ENCODE measurements around the gene ERP27.

DNA sequence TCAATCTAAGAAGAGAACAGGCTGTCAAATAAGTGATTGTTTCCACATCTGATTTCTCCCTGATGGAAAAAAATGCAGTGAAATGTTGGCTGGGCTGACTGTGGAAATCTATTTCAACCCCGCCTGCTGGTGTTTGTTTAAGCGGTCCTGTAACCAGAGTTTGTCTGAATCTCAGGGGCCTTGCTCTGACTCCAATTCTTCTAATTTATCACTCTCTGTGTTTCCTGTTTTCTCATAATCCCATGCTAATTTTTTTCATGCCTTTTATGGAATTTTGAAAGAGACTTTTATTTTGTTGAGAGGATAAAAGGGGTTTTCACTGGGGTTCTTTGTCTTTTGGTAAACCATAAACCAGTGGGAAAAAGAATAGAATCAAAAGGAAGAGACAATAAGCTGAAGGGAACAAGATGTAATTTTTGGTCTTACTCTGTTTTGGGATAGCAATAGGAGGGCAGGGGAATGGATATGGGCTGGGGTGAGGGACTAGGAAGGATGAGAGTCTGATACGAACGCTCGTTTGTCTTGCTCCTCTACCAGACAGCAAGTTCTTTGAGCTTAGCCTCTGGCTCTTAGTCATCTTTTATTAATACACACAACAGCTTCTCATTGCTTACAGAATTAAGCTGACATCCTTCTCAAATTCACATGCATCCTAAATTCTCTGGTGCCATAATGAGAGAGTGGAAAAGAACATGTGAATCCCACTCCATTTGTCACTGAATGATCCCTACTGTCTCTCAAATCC is 44.7 kb downstream of the ERP27 start:
- no peak for TF ChIP-seq POLR2A (IDR thresholded peaks at IDR 0.05; ENCODE audit: low read depth, low read length)
- TF ChIP-seq, protein P1, sequence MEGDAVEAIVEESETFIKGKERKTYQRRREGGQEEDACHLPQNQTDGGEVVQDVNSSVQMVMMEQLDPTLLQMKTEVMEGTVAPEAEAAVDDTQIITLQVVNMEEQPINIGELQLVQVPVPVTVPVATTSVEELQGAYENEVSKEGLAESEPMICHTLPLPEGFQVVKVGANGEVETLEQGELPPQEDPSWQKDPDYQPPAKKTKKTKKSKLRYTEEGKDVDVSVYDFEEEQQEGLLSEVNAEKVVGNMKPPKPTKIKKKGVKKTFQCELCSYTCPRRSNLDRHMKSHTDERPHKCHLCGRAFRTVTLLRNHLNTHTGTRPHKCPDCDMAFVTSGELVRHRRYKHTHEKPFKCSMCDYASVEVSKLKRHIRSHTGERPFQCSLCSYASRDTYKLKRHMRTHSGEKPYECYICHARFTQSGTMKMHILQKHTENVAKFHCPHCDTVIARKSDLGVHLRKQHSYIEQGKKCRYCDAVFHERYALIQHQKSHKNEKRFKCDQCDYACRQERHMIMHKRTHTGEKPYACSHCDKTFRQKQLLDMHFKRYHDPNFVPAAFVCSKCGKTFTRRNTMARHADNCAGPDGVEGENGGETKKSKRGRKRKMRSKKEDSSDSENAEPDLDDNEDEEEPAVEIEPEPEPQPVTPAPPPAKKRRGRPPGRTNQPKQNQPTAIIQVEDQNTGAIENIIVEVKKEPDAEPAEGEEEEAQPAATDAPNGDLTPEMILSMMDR (IDR thresholded peaks at IDR 0.05; ENCODE audit: extremely low read depth in 1 of 2, insufficient read depth in 1 of 2, low read depth in 1 of 2, low read length in 2 of 2) = no peak
- TF ChIP-seq JUN (IDR thresholded peaks at IDR 0.05; ENCODE audit: borderline replicate concordance, insufficient read depth, insufficient read length, low read depth) = no peak
- no peak for TF ChIP-seq EZH2 (IDR thresholded peaks at IDR 0.05; ENCODE audit: borderline replicate concordance, low read depth, low read length, severe bottlenecking)
- no peak for TF ChIP-seq MYC (IDR thresholded peaks at IDR 0.05; ENCODE audit: low read depth, low read length)
- no peak for TF ChIP-seq POLR2AphosphoS5 (IDR thresholded peaks at IDR 0.05; ENCODE audit: insufficient read depth, low read depth, low read length)
